Naive B cell (primary cell): ENCODE data around the gene ZNF69. TPM values are rescaled to one million over a fixed set of nuclear protein-coding genes. Genes with fewer than 3 reads are reported as not detected.
"Not testable (repeated sequence)": the region's sequence is repeated elsewhere in the genome, so short reads cannot be mapped to it uniquely, and the experiment has no call there.

Experiments used
- ATAC-seq, 2 donors: fragments of 150-1000 bp; cut with Tn5 transposase; 2 replicates each; pipeline ENCODE4 v1.10.0; 2021; ENCODE audit warnings: low read depth in 2 of 2, mild to moderate bottlenecking in 2 of 2, moderate library complexity in 2 of 2
- DNase-seq: peaks from one replicate; pipeline ENCODE4 v3.0.0; 2022
- H3K27ac Mint-ChIP-seq, 6 donors: one replicate each; pipeline ENCODE4 v1.8.0; 2020 to 2022; ENCODE audit warnings: mild to moderate bottlenecking in 6 of 6, mixed read lengths in 6 of 6, moderate library complexity in 5 of 6, inconsistent platforms in 2 of 6
- H3K27me3 Mint-ChIP-seq, 3 donors: one replicate each; pipeline ENCODE4 v1.8.0; 2021 to 2022; ENCODE audit warnings: mixed read lengths in 3 of 3, mild to moderate bottlenecking in 1 of 3
- H3K36me3 Mint-ChIP-seq, 2 donors: one replicate each; pipeline ENCODE4 v1.8.0; 2020 to 2022; ENCODE audit warnings: mixed read lengths in 2 of 2, inconsistent platforms in 1 of 2, mild to moderate bottlenecking in 1 of 2
- H3K4me1 Mint-ChIP-seq, 3 donors: one replicate each; pipeline ENCODE4 v1.8.0; 2020 to 2022; ENCODE audit warnings: mixed read lengths in 3 of 3, inconsistent platforms in 1 of 3, mild to moderate bottlenecking in 1 of 3, moderate library complexity in 1 of 3
- H3K4me3 Mint-ChIP-seq, 8 donors: one replicate each; pipeline ENCODE4 v1.8.0; 2020 to 2022; ENCODE audit warnings: mild to moderate bottlenecking in 8 of 8, mixed read lengths in 8 of 8, moderate library complexity in 8 of 8, inconsistent platforms in 2 of 8
- H3K9me3 Mint-ChIP-seq, 7 donors: one replicate each; pipeline ENCODE4 v1.8.0; 2020 to 2022; ENCODE audit warnings: mixed read lengths in 7 of 7, mild to moderate bottlenecking in 5 of 7, inconsistent platforms in 2 of 7, moderate library complexity in 1 of 7
- polyA plus RNA-seq, 6 donors: library from polyadenylated mRNA; unstranded; fragments of 300-500 nt; fragmentation: Illumina TruSeq; gene quantifications; one replicate each; pipeline ENCODE4 v1.2.3, GENCODE V29; 2021; ENCODE audit warnings: low read depth in 6 of 6

The ZNF69 gene
- polyA plus RNA-seq: 1 to 10 TPM in 3 of 6 donors, under 1 TPM in 3; 0.30 to 2.3 (median 0.95) TPM

DNA sequence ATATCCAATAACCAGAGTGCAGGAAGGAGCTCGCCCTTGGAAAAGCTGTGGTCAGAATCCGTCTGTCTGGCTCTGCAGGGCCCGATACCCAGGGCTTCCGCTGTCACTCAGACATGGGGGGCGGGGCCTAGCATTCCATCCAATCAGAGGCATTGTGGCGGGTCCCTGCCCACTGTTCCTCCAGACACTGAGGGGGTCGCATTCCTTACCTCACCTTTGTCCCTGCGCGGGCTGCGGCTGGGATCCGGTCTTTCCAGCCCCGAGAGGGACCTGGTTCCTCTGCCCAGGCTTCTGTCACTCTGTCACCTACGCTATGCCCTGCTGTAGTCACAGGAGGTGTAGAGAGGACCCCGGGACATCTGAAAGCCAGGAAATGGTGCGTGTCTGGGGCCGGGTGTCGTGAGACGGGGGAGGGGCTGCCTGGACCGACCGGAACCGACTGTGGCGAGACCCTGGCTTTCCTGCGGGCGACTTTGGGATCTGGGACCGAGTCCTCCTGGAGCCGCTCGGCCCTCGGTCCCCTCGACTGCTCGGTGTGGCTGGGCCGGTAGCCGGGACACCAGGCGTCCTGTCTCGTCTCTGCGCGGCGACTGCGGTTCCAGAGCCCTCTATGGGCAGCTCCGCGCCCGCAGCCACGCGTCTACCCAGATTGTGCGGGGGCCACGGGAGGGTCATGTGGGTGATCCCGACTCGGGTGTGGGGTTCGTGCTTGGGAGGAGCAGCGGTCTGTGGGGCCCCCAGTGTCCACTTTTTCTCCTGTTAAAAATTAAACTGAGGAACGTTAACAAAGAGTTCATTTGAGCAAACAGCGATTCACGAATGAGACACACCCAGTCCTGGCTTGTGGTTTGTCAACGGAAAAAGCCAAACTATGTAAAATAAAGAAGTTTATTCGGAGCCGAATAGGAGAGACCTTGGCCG is at the start of gene ZNF69:
TSS of gene ZNF69 (plus strand) at position 172 of the 921 bp plus-strand sequence. CDS start at position 314, 142 bp downstream.
- ATAC-seq (peak; percentile 78 to 81), DNase-seq (peak; percentile 48)
- peak within 1 kb of the TSS; percentile 88 to 97 (median 94) for H3K4me3 Mint-ChIP-seq
- peaks cover 21 to 26% (median 24%) of the 10 kb centered on the region in 3 donors for H3K4me1 Mint-ChIP-seq
- H3K9me3 Mint-ChIP-seq: peaks cover 2 to 12% (median 5%) of the 10 kb centered on the region in 7 donors
- H3K27ac Mint-ChIP-seq: peak within 1 kb of the TSS; percentile 78 to 93 (median 88)
- H3K27me3 Mint-ChIP-seq: no peaks in the 10 kb centered on the region
- peaks cover 0 to 7% of the 10 kb centered on the region in 2 donors for H3K36me3 Mint-ChIP-seq

GRCh38 chr19:11843722-11844121 is 43.9 kb upstream of the ZNF69 start:
- Mint-ChIP-seq H3K36me3 (no peaks in the 10 kb centered on the region), H3K4me3 (no peak overlapping the region), H3K27ac (no peak overlapping the region), H3K27me3 (no peaks in the 10 kb centered on the region), H3K9me3 (no peaks in the 10 kb centered on the region), H3K4me1 (peaks cover 7 to 13% (median 8%) of the 10 kb centered on the region in 3 donors)
- ATAC-seq: no peak
- no peak for DNase-seq

DNA sequence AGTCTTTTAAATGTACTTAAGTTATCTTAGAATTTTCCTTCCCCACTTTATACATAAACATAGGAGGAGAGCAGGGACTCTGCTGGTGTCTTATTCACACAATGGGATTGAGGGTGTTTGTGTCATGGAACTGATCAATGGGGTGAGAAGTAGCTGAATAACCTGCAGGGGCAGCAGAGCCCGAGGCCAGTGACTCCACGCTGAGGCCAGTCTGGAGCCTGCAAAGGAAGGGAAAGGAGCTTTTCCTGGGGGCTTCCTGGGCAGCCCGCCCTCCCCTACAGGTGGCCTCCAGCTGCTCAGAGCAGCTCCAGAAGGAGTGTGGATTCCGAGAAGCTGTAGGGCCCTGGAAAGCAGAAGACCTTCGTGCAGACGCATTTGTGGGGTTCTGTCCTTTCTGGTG is 40.0 kb upstream of the ZNF69 start:
- Mint-ChIP-seq H3K4me1 (peaks cover 18 to 44% (median 34%) of the 10 kb centered on the region in 3 donors), H3K4me3 (peak overlapping the region in 6 of 8 donors; percentile 41 to 94 (median 88)), H3K27ac (peak overlapping the region in 4 of 6 donors; percentile 28 to 88 (median 76))
- ATAC-seq, H3K36me3 Mint-ChIP-seq, H3K9me3 Mint-ChIP-seq, H3K27me3 Mint-ChIP-seq, DNase-seq: not testable (repeated sequence)

GRCh38 chr19:11848200-11848593 is 39.4 kb upstream of the ZNF69 start:
- Mint-ChIP-seq H3K4me1 (peaks cover 18 to 47% (median 34%) of the 10 kb centered on the region in 3 donors), H3K4me3 (peak overlapping the region; percentile 84 to 95 (median 93)), H3K36me3 (no peaks in the 10 kb centered on the region), H3K27me3 (no peaks in the 10 kb centered on the region), H3K9me3 (peaks cover 0 to 2% (median 0%) of the 10 kb centered on the region in 7 donors), H3K27ac (peak overlapping the region; percentile 93 to 98 (median 96))
- DNase-seq (no peak), ATAC-seq (no peak)

- Mint-ChIP-seq H3K4me1 (peaks cover 18 to 49% (median 34%) of the 10 kb centered on the region in 3 donors), H3K9me3 (peaks cover 0 to 2% (median 0%) of the 10 kb centered on the region in 7 donors), H3K4me3 (peak within 1 kb of the TSS; percentile 84 to 99 (median 93)), H3K27ac (peak within 1 kb of the TSS; percentile 93 to 98 (median 98)), H3K27me3 (no peaks in the 10 kb centered on the region), H3K36me3 (no peaks in the 10 kb centered on the region)
- peak; percentile 90 for DNase-seq
- peak; percentile 96 to 97 for ATAC-seq
Measured at GRCh38 chr19:11848594-11849469, 38.8 kb upstream of the ZNF69 start, which contains the start of gene ZNF439. Gene ZNF439 (plus strand): TSS chr19:11848726. CDS start chr19:11848868, 142 bp downstream.

DNA sequence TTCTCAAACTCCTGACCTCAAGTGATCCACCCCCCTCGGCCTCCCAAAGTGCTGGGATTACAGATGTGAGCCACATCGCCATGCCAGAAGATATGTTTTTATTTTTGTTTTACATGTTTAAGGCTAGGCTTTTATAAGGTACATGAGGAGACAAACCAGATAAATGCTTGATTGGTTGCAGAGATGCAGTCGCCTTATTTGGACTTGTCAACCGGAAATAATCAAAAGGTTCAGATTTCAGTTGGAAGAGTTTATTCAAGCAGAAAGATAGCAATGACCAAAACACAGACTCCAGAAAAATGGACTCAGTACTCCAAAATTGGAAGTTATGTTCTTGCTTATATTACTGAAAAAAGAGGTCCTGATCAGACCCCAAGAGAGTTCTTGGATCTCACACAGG is 37.3 kb upstream of the ZNF69 start:
- H3K27me3 Mint-ChIP-seq, ATAC-seq, H3K36me3 Mint-ChIP-seq, DNase-seq, H3K9me3 Mint-ChIP-seq: not testable (repeated sequence)
- peak overlapping the region; percentile 29 to 99 (median 92) for H3K4me3 Mint-ChIP-seq
- peak overlapping the region in 3 of 6 donors; percentile 6 to 93 (median 72) for H3K27ac Mint-ChIP-seq
- H3K4me1 Mint-ChIP-seq: peaks cover 22 to 54% (median 34%) of the 10 kb centered on the region in 3 donors

DNA sequence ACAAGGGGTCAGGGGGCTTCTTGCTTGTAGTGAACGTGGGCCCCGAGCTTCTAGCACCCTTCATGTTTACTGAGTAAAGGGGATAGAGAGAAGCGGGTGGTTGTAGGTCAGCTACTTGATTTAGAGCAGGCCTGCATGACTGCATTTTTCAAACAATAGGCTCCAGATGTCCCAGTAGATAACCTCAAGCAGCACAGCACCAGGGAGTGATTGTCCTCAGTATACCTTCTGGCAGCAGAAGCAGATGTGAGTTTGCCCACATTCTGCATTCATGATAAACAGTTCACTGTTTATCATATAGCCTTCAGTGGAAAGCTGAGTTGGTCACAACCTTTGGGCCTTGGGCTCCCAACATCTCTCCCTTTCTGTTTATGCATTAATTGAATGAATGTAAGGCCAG is 34.2 kb upstream of the ZNF69 start:
- H3K4me3 Mint-ChIP-seq: no peak overlapping the region
- H3K36me3 Mint-ChIP-seq: peaks cover 4 to 13% of the 10 kb centered on the region in 2 donors
- peaks cover 0 to 2% (median 0%) of the 10 kb centered on the region in 7 donors for H3K9me3 Mint-ChIP-seq
- H3K27ac Mint-ChIP-seq: no peak overlapping the region
- H3K27me3 Mint-ChIP-seq: no peaks in the 10 kb centered on the region
- no peak for ATAC-seq
- peaks cover 36 to 54% (median 42%) of the 10 kb centered on the region in 3 donors for H3K4me1 Mint-ChIP-seq
- no peak for DNase-seq

GRCh38 chr19:11856596-11857250 is 30.9 kb upstream of the ZNF69 start:
- no peak overlapping the region for H3K27ac Mint-ChIP-seq
- H3K9me3 Mint-ChIP-seq: peaks cover 0 to 16% (median 8%) of the 10 kb centered on the region in 7 donors

DNA sequence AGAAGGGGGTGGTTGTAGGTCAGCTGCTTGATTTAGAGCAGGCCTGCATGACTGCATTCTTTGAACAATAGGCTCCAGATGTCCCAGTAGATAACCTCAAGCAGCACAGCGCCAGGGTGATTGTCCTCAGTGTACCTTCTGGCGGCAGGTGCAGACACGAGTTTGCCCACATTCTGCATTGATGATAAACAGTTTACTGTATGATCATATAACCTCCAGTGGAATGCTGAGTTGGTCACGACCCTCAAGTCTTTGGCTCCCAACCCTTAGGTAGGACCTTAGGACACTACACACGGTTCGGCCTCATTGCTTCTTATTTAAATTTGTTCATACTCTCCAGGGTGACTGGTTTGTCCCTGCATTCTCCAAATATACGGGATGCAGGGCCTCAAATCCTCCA is 26.9 kb upstream of the ZNF69 start:
- H3K27me3 Mint-ChIP-seq: no peaks in the 10 kb centered on the region
- peaks cover 19 to 45% of the 10 kb centered on the region in 2 donors for H3K36me3 Mint-ChIP-seq
- no peak overlapping the region for H3K4me3 Mint-ChIP-seq
- H3K9me3 Mint-ChIP-seq: peaks cover 0 to 52% (median 31%) of the 10 kb centered on the region in 7 donors
- ATAC-seq: no peak
- peak overlapping the region in 1 of 6 donors; percentile 11 for H3K27ac Mint-ChIP-seq
- H3K4me1 Mint-ChIP-seq: peaks cover 21 to 24% (median 24%) of the 10 kb centered on the region in 3 donors
- DNase-seq: no peak

More at GRCh38 chr19:11856596-11857250, 30.9 kb upstream of the ZNF69 start:
- peaks cover 22 to 31% (median 30%) of the 10 kb centered on the region in 3 donors for H3K4me1 Mint-ChIP-seq
- H3K27me3 Mint-ChIP-seq: no peaks in the 10 kb centered on the region
- DNase-seq (no peak), ATAC-seq (no peak)
- H3K36me3 Mint-ChIP-seq: peaks cover 18 to 19% of the 10 kb centered on the region in 2 donors
- no peak overlapping the region for H3K4me3 Mint-ChIP-seq

DNA sequence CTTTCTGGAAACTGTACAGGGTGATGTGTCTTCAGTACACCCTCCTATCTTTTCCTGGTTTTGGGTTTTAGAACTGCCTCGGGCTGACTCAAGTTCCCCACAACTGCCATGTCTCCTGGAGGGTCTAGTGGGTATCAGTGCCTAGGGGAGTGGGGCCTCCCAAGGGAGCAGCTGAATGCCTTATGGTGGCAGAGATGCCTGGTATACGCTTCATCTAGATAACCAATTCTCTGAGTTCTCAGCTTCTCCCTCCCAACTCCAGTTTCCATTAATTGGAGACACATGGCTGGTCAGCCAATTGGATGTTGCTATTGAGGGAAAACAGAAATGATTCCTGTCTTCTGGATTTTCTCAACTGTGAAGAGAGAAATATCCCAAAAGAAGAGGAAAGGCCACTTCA is 26.3 kb upstream of the ZNF69 start:
- peaks cover 15 to 20% (median 18%) of the 10 kb centered on the region in 3 donors for H3K4me1 Mint-ChIP-seq
- no peak overlapping the region for H3K4me3 Mint-ChIP-seq
- DNase-seq (no peak), ATAC-seq (no peak)
- H3K9me3 Mint-ChIP-seq: peaks cover 0 to 56% (median 34%) of the 10 kb centered on the region in 7 donors
- no peaks in the 10 kb centered on the region for H3K27me3 Mint-ChIP-seq
- no peak overlapping the region for H3K27ac Mint-ChIP-seq
- H3K36me3 Mint-ChIP-seq: peaks cover 19 to 50% of the 10 kb centered on the region in 2 donors

GRCh38 chr19:11867766-11868165 is 19.8 kb upstream of the ZNF69 start:
- Mint-ChIP-seq H3K36me3 (peaks cover 52 to 55% of the 10 kb centered on the region in 2 donors), H3K9me3 (peaks cover 0 to 82% (median 57%) of the 10 kb centered on the region in 7 donors), H3K27ac (peak overlapping the region in 1 of 6 donors; percentile 51)
- not testable (repeated sequence) for ATAC-seq, H3K4me1 Mint-ChIP-seq, DNase-seq, H3K4me3 Mint-ChIP-seq, H3K27me3 Mint-ChIP-seq

DNA sequence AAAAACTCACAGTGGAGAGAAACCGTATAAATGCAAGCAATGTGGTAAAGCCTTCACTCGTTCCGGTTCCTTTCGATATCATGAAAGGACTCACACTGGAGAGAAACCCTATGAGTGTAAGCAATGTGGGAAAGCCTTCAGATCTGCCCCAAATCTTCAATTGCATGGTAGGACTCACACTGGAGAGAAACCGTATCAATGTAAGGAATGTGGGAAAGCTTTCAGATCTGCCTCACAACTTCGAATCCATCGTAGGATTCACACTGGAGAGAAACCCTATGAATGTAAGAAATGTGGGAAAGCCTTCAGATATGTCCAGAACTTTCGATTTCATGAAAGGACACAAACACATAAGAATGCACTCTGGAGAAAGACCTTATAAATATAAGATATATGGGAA is 19.4 kb upstream of the ZNF69 start:
- H3K27ac Mint-ChIP-seq: no peak overlapping the region
- H3K4me3 Mint-ChIP-seq: no peak overlapping the region
- DNase-seq: no peak
- no peaks in the 10 kb centered on the region for H3K27me3 Mint-ChIP-seq
- ATAC-seq: no peak
- peaks cover 52 to 54% of the 10 kb centered on the region in 2 donors for H3K36me3 Mint-ChIP-seq
- peaks cover 0 to 3% (median 3%) of the 10 kb centered on the region in 3 donors for H3K4me1 Mint-ChIP-seq
- peaks cover 0 to 78% (median 54%) of the 10 kb centered on the region in 7 donors for H3K9me3 Mint-ChIP-seq
